Gastroesophageal sphincter (tissue), 4 donors: ENCODE data around the gene KCNAB1. TPM values are rescaled to one million over a fixed set of nuclear protein-coding genes. Genes with fewer than 3 reads are reported as not detected.

Experiments used
- ATAC-seq: fragments of 150-250 bp; one replicate; pipeline ENCODE4 v1.9.1; 2016; ENCODE audit warnings: mild to moderate bottlenecking, moderate library complexity
- H3K27ac ChIP-seq, 4 donors: fragments of 200-600 bp; sonication (generic) in 3 of 4; 1 replicate in 3 of 4; 2 replicates in 1 of 4; pipeline ENCODE4 v1.5.1; 2016 to 2019
- H3K27me3 ChIP-seq: fragments of 200-600 bp; sonication (generic); one replicate; pipeline ENCODE4 v1.5.1; 2019
- H3K36me3 ChIP-seq, 2 donors: fragments of 200-600 bp; sonication (generic); one replicate each; pipeline ENCODE4 v1.5.1; 2019; ENCODE audit warnings: control low read depth in 1 of 2
- H3K4me1 ChIP-seq, 3 donors: fragments of 200-600 bp; sonication (generic); 1 replicate in 2 of 3; 2 replicates in 1 of 3; pipeline ENCODE4 v1.5.1; 2016 to 2019; ENCODE audit warnings: control low read depth in 2 of 3
- H3K4me3 ChIP-seq, 2 donors: fragments of 200-600 bp; sonication (generic); one replicate each; pipeline ENCODE4 v1.5.1; 2019; ENCODE audit warnings: mild to moderate bottlenecking in 1 of 2, moderate library complexity in 1 of 2
- H3K9me3 ChIP-seq, 3 donors: fragments of 200-600 bp; sonication (generic); one replicate each; pipeline ENCODE4 v1.5.1; 2017 to 2019; ENCODE audit warnings: control low read depth in 2 of 3
- EP300 ChIP-seq: sonication (generic); formaldehyde crosslinking; IDR thresholded peaks from one replicate; pipeline ENCODE4 v1.6.1; 2017; ENCODE audit warnings: antibody characterized with exemption, mild to moderate bottlenecking
- POLR2A ChIP-seq, 2 donors: fragments of 450-650 bp; IDR thresholded peaks; one replicate each; pipeline ENCODE4 v1.6.1; 2017; ENCODE audit warnings: antibody characterized with exemption in 2 of 2, mild to moderate bottlenecking in 2 of 2, moderate library complexity in 1 of 2
- POLR2AphosphoS5 ChIP-seq: sonication (generic); formaldehyde crosslinking; IDR thresholded peaks from one replicate; pipeline ENCODE4 v1.6.1; 2017; ENCODE audit warnings: antibody characterized with exemption
- WGBS, 2 donors: methylation state at CpG; one replicate each; pipeline ENCODE4 v1.1.5; 2018; ENCODE audit warnings: low coverage in 1 of 2; 5-methylcytosine and 5-hydroxymethylcytosine counted together
- total RNA-seq, 4 donors: library from RNA; depleted of rRNA; stranded (reverse); fragments of >200 nt; gene quantifications; one replicate each; pipeline ENCODE4 v1.1.0, GENCODE V29; 2016
- TF ChIP-seq, protein P1 (sequence below), 4 experiments: fragments of 200-600 bp in 2 of 4; fragments of 450-650 bp in 2 of 4; sonication (generic) in 1 of 4; IDR thresholded peaks; one replicate each; pipeline ENCODE4 v1.5.1; 2017 to 2019; ENCODE audit warnings: antibody characterized with exemption in 4 of 4, mild to moderate bottlenecking in 2 of 4, moderate library complexity in 2 of 4

The KCNAB1 gene
- total RNA-seq, 4 donors from 2014 or later: 0.31 to 6.3 (median 1.9) TPM

DNA sequence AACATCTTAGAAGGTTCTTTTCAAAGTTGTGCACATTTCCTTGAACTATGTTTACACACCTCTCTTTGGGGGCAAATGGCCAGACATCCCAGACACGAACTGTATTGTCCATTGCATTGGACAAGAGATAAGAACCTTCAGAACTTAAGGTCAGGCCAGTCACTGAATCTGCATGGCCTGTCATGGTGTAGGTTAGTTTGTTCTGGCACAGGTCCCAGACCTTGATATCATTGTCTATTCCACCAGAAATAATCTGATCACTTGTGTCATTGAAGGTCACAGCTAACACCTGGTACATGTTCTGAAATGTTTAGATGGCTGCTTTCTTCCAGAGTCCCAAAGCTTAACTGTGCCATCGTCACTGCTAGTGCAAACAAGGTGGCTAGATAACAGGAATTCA, 55.7 kb downstream of the KCNAB1 start:
- no peaks in the 10 kb centered on the region for H3K36me3 ChIP-seq

DNA sequence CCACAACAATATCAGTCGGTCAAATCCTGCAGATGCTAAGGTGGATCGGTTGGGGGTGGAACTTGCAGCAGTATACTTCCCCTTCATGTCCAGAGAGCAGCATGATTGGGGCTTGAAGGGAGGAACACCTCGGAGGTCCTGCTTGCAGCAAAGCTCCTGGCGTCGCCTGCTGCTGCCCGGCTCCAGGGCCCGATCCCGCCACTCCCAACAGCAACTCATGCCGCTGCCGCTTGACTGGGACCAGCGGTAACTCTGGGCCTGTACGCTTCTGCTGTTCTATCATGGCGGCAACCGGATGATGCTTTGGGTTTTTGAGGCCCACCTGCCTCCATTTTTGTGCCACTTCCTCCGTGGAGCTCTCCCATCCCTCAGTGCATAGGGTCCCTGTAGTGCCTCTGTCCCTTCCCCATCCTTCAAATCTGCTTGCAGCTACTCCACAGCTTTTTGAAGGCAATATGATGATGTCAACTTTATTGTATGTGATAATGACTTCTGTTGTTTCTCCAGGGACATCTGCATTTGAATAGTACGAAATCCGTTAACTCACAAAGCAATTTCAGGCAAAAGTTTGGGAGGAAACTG, 56.3 kb downstream of the KCNAB1 start:
- no peak for ATAC-seq
- 94 to 97% methylated on average over 13 to 15 of the region's 17 CpGs for WGBS, 2 donors
- TF ChIP-seq, protein P1, sequence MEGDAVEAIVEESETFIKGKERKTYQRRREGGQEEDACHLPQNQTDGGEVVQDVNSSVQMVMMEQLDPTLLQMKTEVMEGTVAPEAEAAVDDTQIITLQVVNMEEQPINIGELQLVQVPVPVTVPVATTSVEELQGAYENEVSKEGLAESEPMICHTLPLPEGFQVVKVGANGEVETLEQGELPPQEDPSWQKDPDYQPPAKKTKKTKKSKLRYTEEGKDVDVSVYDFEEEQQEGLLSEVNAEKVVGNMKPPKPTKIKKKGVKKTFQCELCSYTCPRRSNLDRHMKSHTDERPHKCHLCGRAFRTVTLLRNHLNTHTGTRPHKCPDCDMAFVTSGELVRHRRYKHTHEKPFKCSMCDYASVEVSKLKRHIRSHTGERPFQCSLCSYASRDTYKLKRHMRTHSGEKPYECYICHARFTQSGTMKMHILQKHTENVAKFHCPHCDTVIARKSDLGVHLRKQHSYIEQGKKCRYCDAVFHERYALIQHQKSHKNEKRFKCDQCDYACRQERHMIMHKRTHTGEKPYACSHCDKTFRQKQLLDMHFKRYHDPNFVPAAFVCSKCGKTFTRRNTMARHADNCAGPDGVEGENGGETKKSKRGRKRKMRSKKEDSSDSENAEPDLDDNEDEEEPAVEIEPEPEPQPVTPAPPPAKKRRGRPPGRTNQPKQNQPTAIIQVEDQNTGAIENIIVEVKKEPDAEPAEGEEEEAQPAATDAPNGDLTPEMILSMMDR (IDR thresholded peaks at IDR 0.05): no peak
- no peak for TF ChIP-seq POLR2A (IDR thresholded peaks at IDR 0.05)
- Histone ChIP-seq H3K27me3 (no peaks in the 10 kb centered on the region), H3K36me3 (no peaks in the 10 kb centered on the region), H3K27ac (no peak overlapping the region), H3K9me3 (no peaks in the 10 kb centered on the region), H3K4me1 (peaks cover 0 to 4% (median 0%) of the 10 kb centered on the region in 3 donors), H3K4me3 (no peak overlapping the region)

More for the DNA sequence above, 55.7 kb downstream of the KCNAB1 start:
- H3K27ac ChIP-seq: no peak overlapping the region
- H3K4me1 ChIP-seq: peaks cover 0 to 7% (median 0%) of the 10 kb centered on the region in 3 donors
- no peak for ATAC-seq
- no peak overlapping the region for H3K4me3 ChIP-seq
- no peak for TF ChIP-seq POLR2AphosphoS5
- TF ChIP-seq, protein P1 (IDR thresholded peaks at IDR 0.05): no peak
- TF ChIP-seq EP300: no peak
- no peak for TF ChIP-seq POLR2A (IDR thresholded peaks at IDR 0.05)
- H3K9me3 ChIP-seq: no peaks in the 10 kb centered on the region
- H3K27me3 ChIP-seq: no peaks in the 10 kb centered on the region
- WGBS, 2 donors: 63 to 89% methylated on average over 2 of the region's 2 CpGs

DNA sequence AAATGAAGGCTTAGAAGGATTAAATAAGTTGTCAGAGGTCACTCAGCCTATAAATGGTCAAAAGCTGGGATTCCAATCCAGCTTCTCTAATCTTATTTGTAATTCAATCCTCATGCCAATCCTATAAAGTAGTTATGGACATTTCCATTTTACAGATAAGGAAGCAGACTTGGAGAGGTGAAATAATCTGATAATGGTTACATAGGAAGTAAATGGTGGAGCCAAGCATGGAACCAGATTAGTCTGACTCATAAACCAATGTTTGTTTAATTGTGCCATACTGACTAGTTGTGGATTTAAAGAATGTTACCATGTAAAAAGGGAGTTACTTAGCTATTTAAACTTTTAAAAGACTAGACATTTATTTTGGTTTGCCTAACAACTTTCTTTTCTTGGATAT, 59.7 kb downstream of the KCNAB1 start:
- H3K9me3 ChIP-seq: no peaks in the 10 kb centered on the region
- no peak overlapping the region for H3K4me3 ChIP-seq
- no peak for ATAC-seq
- no peak for TF ChIP-seq EP300
- no peak for TF ChIP-seq POLR2AphosphoS5
- no peak for TF ChIP-seq POLR2A (IDR thresholded peaks at IDR 0.05)
- TF ChIP-seq, protein P1 (IDR thresholded peaks at IDR 0.05): no peak
- no peaks in the 10 kb centered on the region for H3K36me3 ChIP-seq
- H3K4me1 ChIP-seq: no peaks in the 10 kb centered on the region
- H3K27me3 ChIP-seq: no peaks in the 10 kb centered on the region
- H3K27ac ChIP-seq: no peak overlapping the region

DNA sequence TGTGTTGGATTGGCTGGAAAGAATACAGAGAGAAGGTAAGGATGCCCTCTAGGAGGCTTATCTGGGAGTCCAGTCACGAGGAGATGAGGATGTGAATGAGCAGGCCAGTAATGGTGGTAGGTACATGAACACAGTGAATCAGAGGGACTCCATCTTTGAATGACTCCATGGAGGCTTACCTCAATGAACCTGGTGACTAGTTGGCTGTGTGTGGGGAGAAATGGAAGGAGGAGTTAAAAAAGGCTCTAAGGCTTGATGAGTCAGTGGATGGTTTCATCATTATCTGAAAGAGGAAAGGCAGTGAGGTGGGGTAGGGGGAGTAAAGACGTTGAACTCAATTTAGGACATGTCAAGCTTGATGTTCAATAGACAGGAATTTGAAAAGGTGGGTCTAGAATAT, 61.1 kb downstream of the KCNAB1 start:
- Histone ChIP-seq H3K4me3 (no peak overlapping the region), H3K9me3 (no peaks in the 10 kb centered on the region), H3K4me1 (no peaks in the 10 kb centered on the region), H3K27me3 (no peaks in the 10 kb centered on the region), H3K27ac (no peak overlapping the region), H3K36me3 (no peaks in the 10 kb centered on the region)
- TF ChIP-seq, protein P1 (IDR thresholded peaks at IDR 0.05): no peak
- TF ChIP-seq POLR2AphosphoS5: no peak
- TF ChIP-seq EP300: no peak
- 81% methylated on average over 2 of the region's 2 CpGs; no CpG with 5 or more reads in 1 of the 2 donors for WGBS, 2 donors
- ATAC-seq: no peak

DNA sequence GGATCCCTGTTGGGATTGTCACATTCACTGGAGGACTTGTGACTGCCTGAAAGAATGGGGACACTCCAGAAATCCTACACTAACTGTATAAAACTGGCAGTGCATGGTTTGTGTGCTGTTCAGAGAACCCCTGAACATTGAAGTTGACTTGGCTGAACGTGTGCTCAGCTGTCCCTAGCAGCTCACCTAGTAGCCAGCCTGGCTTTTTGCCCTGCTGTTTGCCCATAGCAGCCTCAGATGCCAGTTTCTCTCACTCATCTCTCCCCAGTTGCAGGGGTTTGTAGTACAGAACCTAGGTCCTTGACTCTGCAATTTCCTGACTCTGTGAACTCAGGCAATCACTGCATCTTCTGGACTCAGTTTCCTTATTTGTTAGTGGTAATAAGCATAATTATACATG, 63.0 kb downstream of the KCNAB1 start:
- Histone ChIP-seq H3K4me1 (no peaks in the 10 kb centered on the region), H3K4me3 (no peak overlapping the region), H3K9me3 (no peaks in the 10 kb centered on the region), H3K27ac (no peak overlapping the region), H3K27me3 (no peaks in the 10 kb centered on the region), H3K36me3 (no peaks in the 10 kb centered on the region)
- 17 to 29% methylated on average over 1 of the region's 1 CpG for WGBS, 2 donors
- TF ChIP-seq, protein P1 (IDR thresholded peaks at IDR 0.05): no peak
- TF ChIP-seq POLR2A (IDR thresholded peaks at IDR 0.05) (no peak), EP300 (no peak), POLR2AphosphoS5 (no peak)
- no peak for ATAC-seq
